Measurements from ENCODE around the gene SLC35G4. TPM values are rescaled to one million over a fixed set of nuclear protein-coding genes. Genes with fewer than 3 reads are reported as not detected.
A peak's percentile ranks its signal among the peaks of the same experiment; 100 is the strongest.
"Not testable (repeated sequence)": the region's sequence is repeated elsewhere in the genome, so short reads cannot be mapped to it uniquely, and the experiment has no call there.

SLC35G4 gene
- total and polyA plus RNA-seq, 5 donors from 2014 or later, result not detected

- H3K4me3 Mint-ChIP-seq; ATAC-seq (ENCODE audit: low read depth in 2 of 2); H3K4me1 Mint-ChIP-seq; H3K36me3 ChIP-seq (ENCODE audit: control insufficient read depth, insufficient read depth, low read length); H3K9me3 ChIP-seq (ENCODE audit: control insufficient read depth in 2 of 2, low read length in 2 of 2); H3K27ac Mint-ChIP-seq; H3K4me1 ChIP-seq (ENCODE audit: control insufficient read depth, insufficient read depth, low read length, poor library complexity, severe bottlenecking); DNase-seq; H3K36me3 Mint-ChIP-seq; H3K27ac ChIP-seq (ENCODE audit: insufficient read depth, low read length, poor library complexity, severe bottlenecking); H3K27me3 ChIP-seq (ENCODE audit: control insufficient read depth, insufficient read depth, low read length); H3K27me3 Mint-ChIP-seq; H3K4me3 ChIP-seq (ENCODE audit: low read depth, low read length); H3K9me3 Mint-ChIP-seq: not testable (repeated sequence)
Measured at GRCh38 chr18:11614042-11614441, 4.6 kb downstream of the SLC35G4 start.

DNA sequence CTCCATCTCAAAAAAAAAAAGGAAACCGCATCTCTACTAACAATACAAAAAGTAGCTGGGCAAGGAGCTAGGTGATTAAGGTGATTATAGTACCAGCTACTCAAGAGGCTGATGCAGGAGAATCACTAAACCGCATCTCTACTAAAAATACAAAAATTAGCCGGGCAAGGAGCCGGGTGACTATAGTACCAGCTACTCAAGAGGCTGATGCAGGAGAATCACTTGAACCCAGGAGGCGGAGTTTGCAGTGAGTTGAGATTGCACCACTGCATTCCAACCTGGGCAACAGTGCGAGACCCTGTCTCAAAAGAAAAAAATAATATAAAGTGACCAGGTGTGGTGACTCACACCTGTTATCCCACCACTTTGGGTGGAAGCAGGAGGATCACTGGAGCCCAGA lies 5.6 kb downstream of the SLC35G4 start:
- not testable (repeated sequence) for H3K9me3 ChIP-seq (ENCODE audit: control insufficient read depth in 2 of 2, low read length in 2 of 2); H3K4me3 ChIP-seq (ENCODE audit: low read depth, low read length); DNase-seq; H3K27ac ChIP-seq (ENCODE audit: insufficient read depth, low read length, poor library complexity, severe bottlenecking); H3K27me3 Mint-ChIP-seq; H3K4me1 ChIP-seq (ENCODE audit: control insufficient read depth, insufficient read depth, low read length, poor library complexity, severe bottlenecking); H3K4me1 Mint-ChIP-seq; H3K27me3 ChIP-seq (ENCODE audit: control insufficient read depth, insufficient read depth, low read length); H3K9me3 Mint-ChIP-seq; H3K36me3 Mint-ChIP-seq; H3K36me3 ChIP-seq (ENCODE audit: control insufficient read depth, insufficient read depth, low read length); H3K27ac Mint-ChIP-seq; ATAC-seq (ENCODE audit: low read depth in 2 of 2); H3K4me3 Mint-ChIP-seq

GRCh38 chr18:11647310-11647709 lies 37.9 kb downstream of the SLC35G4 start:
- not testable (repeated sequence) for H3K27ac Mint-ChIP-seq; DNase-seq; H3K36me3 Mint-ChIP-seq; H3K27me3 ChIP-seq (ENCODE audit: control insufficient read depth, insufficient read depth, low read length); H3K9me3 Mint-ChIP-seq; H3K4me1 Mint-ChIP-seq; H3K4me3 Mint-ChIP-seq; H3K4me3 ChIP-seq (ENCODE audit: low read depth, low read length); H3K27me3 Mint-ChIP-seq; H3K27ac ChIP-seq (ENCODE audit: insufficient read depth, low read length, poor library complexity, severe bottlenecking); H3K9me3 ChIP-seq (ENCODE audit: control insufficient read depth in 2 of 2, low read length in 2 of 2); ATAC-seq (ENCODE audit: low read depth in 2 of 2); H3K4me1 ChIP-seq (ENCODE audit: control insufficient read depth, insufficient read depth, low read length, poor library complexity, severe bottlenecking); H3K36me3 ChIP-seq (ENCODE audit: control insufficient read depth, insufficient read depth, low read length)

DNA sequence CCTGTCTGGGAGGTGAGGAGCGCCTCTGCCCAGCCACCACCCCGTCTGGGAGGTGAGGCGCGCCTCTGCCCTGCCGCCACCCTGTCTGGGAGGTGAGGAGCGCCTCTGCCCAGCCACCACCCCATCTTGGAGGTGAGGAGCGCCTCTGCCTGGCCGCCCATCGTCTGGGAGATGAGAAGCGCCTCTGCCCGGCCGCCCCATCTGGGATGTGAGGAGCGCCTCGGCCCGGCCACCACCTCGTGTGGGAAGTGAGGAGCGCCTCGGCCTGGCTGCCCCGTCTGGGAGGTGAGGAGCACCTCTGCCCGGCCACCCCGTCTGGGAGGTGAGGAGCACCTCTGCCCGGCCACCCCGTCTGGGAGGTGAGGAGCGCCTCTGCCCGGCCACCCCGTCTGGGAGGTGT lies 38.4 kb downstream of the SLC35G4 start:
- H3K9me3 ChIP-seq (ENCODE audit: control insufficient read depth in 2 of 2, low read length in 2 of 2); H3K27ac Mint-ChIP-seq; ATAC-seq (ENCODE audit: low read depth in 2 of 2); H3K4me3 ChIP-seq (ENCODE audit: low read depth, low read length); H3K27ac ChIP-seq (ENCODE audit: insufficient read depth, low read length, poor library complexity, severe bottlenecking); DNase-seq; H3K27me3 Mint-ChIP-seq; H3K27me3 ChIP-seq (ENCODE audit: control insufficient read depth, insufficient read depth, low read length); H3K36me3 ChIP-seq (ENCODE audit: control insufficient read depth, insufficient read depth, low read length); H3K4me1 ChIP-seq (ENCODE audit: control insufficient read depth, insufficient read depth, low read length, poor library complexity, severe bottlenecking); H3K36me3 Mint-ChIP-seq; H3K4me3 Mint-ChIP-seq; H3K9me3 Mint-ChIP-seq; H3K4me1 Mint-ChIP-seq: not testable (repeated sequence)

DNA sequence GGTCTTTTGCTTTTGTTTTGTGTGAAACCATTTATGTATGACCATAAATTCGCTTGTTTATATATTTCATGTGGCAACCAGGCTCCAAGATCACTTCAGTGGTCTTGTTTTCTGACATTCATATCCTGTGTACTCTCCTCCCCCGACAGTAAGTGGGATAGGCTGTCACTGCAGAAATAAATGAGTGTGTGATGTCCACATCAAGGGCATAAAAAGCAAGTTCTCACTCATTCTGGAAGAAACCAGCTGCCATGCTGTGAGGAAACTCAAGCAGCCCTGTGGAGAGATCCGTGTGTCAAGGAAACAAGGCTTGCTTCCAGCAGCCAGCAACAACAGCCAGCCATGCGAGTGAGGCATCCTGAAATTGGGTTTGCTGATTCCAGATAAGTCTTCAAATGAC lies 40.4 kb downstream of the SLC35G4 start:
- Mint-ChIP-seq H3K27ac (no peak overlapping the region), H3K9me3 (peaks cover 0 to 8% (median 2%) of the 10 kb centered on the region in 7 donors), H3K4me1 (no peaks in the 10 kb centered on the region), H3K36me3 (no peaks in the 10 kb centered on the region), H3K27me3 (peaks cover 9% of the 10 kb centered on the region), H3K4me3 (no peak overlapping the region)
- H3K4me1 ChIP-seq (ENCODE audit: control insufficient read depth, insufficient read depth, low read length, poor library complexity, severe bottlenecking), result no peaks in the 10 kb centered on the region
- H3K9me3 ChIP-seq (ENCODE audit: control insufficient read depth in 2 of 2, low read length in 2 of 2), result peaks cover 0 to 1% of the 10 kb centered on the region in 2 experiments
- no peaks in the 10 kb centered on the region for H3K36me3 ChIP-seq (ENCODE audit: control insufficient read depth, insufficient read depth, low read length)
- no peak overlapping the region for H3K27ac ChIP-seq (ENCODE audit: insufficient read depth, low read length, poor library complexity, severe bottlenecking)
- no peak for ATAC-seq (ENCODE audit: low read depth in 2 of 2)
- DNase-seq, result no peak
- no peaks in the 10 kb centered on the region for H3K27me3 ChIP-seq (ENCODE audit: control insufficient read depth, insufficient read depth, low read length)
- no peak overlapping the region for H3K4me3 ChIP-seq (ENCODE audit: low read depth, low read length)

DNA sequence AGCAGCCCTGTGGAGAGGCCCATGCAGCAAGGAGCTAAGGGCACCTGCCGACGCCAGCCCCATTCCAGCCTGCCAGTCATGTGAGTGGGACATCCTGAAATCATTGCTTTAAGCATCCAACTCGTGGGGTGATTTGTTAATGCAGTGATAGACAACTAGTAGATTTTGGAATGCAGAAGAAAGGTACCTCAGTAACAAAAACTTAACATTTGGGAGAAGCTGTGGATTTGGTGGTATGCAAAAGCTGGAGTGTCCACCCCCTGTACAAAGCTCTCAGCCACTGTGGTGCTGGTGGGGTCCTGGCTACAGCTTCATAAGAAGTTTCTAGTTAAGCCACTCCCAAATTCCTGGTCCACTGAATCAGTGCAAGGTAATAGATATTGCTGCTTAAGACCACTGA lies 42.5 kb downstream of the SLC35G4 start:
- H3K9me3 ChIP-seq (ENCODE audit: control insufficient read depth in 2 of 2, low read length in 2 of 2), result peaks cover 0 to 1% of the 10 kb centered on the region in 2 experiments
- no peaks in the 10 kb centered on the region for H3K4me1 ChIP-seq (ENCODE audit: control insufficient read depth, insufficient read depth, low read length, poor library complexity, severe bottlenecking)
- no peaks in the 10 kb centered on the region for H3K36me3 ChIP-seq (ENCODE audit: control insufficient read depth, insufficient read depth, low read length)
- no peak overlapping the region for H3K4me3 ChIP-seq (ENCODE audit: low read depth, low read length)
- H3K4me3 Mint-ChIP-seq, result no peak overlapping the region
- H3K27me3 ChIP-seq (ENCODE audit: control insufficient read depth, insufficient read depth, low read length), result peaks cover 4% of the 10 kb centered on the region
- H3K9me3 Mint-ChIP-seq, result peaks cover 0 to 8% (median 2%) of the 10 kb centered on the region in 7 donors
- DNase-seq (no peak), ATAC-seq (ENCODE audit: low read depth in 2 of 2) (no peak)
- H3K27me3 Mint-ChIP-seq, result peaks cover 9% of the 10 kb centered on the region
- H3K27ac ChIP-seq (ENCODE audit: insufficient read depth, low read length, poor library complexity, severe bottlenecking), result no peak overlapping the region
- peaks cover 0 to 6% (median 1%) of the 10 kb centered on the region in 4 donors for H3K4me1 Mint-ChIP-seq
- no peaks in the 10 kb centered on the region for H3K36me3 Mint-ChIP-seq
- H3K27ac Mint-ChIP-seq, result no peak overlapping the region

- no peak overlapping the region for H3K4me3 Mint-ChIP-seq
- peaks cover 0 to 6% (median 1%) of the 10 kb centered on the region in 4 donors for H3K4me1 Mint-ChIP-seq
- no peak overlapping the region for H3K27ac ChIP-seq (ENCODE audit: insufficient read depth, low read length, poor library complexity, severe bottlenecking)
- H3K27me3 Mint-ChIP-seq, result peaks cover 14% of the 10 kb centered on the region
- no peaks in the 10 kb centered on the region for H3K36me3 Mint-ChIP-seq
- ATAC-seq (ENCODE audit: low read depth in 2 of 2) (no peak), DNase-seq (no peak)
- no peaks in the 10 kb centered on the region for H3K4me1 ChIP-seq (ENCODE audit: control insufficient read depth, insufficient read depth, low read length, poor library complexity, severe bottlenecking)
- peaks cover 4% of the 10 kb centered on the region for H3K27me3 ChIP-seq (ENCODE audit: control insufficient read depth, insufficient read depth, low read length)
- no peak overlapping the region for H3K4me3 ChIP-seq (ENCODE audit: low read depth, low read length)
- peaks cover 0 to 7% (median 1%) of the 10 kb centered on the region in 7 donors for H3K9me3 Mint-ChIP-seq
- H3K36me3 ChIP-seq (ENCODE audit: control insufficient read depth, insufficient read depth, low read length), result no peaks in the 10 kb centered on the region
- H3K27ac Mint-ChIP-seq, result no peak overlapping the region
- peaks cover 0 to 1% of the 10 kb centered on the region in 2 experiments for H3K9me3 ChIP-seq (ENCODE audit: control insufficient read depth in 2 of 2, low read length in 2 of 2)
Measured at GRCh38 chr18:11653521-11653920, 44.1 kb downstream of the SLC35G4 start.

- no peaks in the 10 kb centered on the region for H3K4me1 ChIP-seq (ENCODE audit: control insufficient read depth, insufficient read depth, low read length, poor library complexity, severe bottlenecking)
- no peaks in the 10 kb centered on the region for H3K36me3 ChIP-seq (ENCODE audit: control insufficient read depth, insufficient read depth, low read length)
- Mint-ChIP-seq H3K9me3 (peaks cover 0 to 3% (median 0%) of the 10 kb centered on the region in 7 donors), H3K4me1 (peaks cover 0 to 6% (median 1%) of the 10 kb centered on the region in 4 donors), H3K27ac (no peak overlapping the region), H3K36me3 (no peaks in the 10 kb centered on the region), H3K4me3 (no peak overlapping the region), H3K27me3 (peaks cover 14% of the 10 kb centered on the region)
- DNase-seq (peak; percentile 4 to 28 (median 10)), ATAC-seq (ENCODE audit: low read depth in 2 of 2) (no peak)
- H3K9me3 ChIP-seq (ENCODE audit: control insufficient read depth in 2 of 2, low read length in 2 of 2), result no peaks in the 10 kb centered on the region
- no peak overlapping the region for H3K4me3 ChIP-seq (ENCODE audit: low read depth, low read length)
- peaks cover 4% of the 10 kb centered on the region for H3K27me3 ChIP-seq (ENCODE audit: control insufficient read depth, insufficient read depth, low read length)
- no peak overlapping the region for H3K27ac ChIP-seq (ENCODE audit: insufficient read depth, low read length, poor library complexity, severe bottlenecking)
Measured at GRCh38 chr18:11654736-11655605, 45.6 kb downstream of the SLC35G4 start.
